CD4-positive, alpha-beta T cell treated with Interleukin-15 for 4 hours (primary cell): ENCODE measurements around the gene PPM1B.
"Not testable (repeated sequence)": the region's sequence is repeated elsewhere in the genome, so short reads cannot be mapped to it uniquely, and the experiment has no call there.

Source experiments
- DNase-seq: peaks from one replicate; pipeline ENCODE4 v3.0.0-alpha.2; 2020; ENCODE audit warnings: low spot score

PPM1B gene

GRCh38 chr2:44163777-44164176 is 4.9 kb upstream of the PPM1B start:
- no peak for DNase-seq

GRCh38 chr2:44164617-44165016 is 4.1 kb upstream of the PPM1B start:
- DNase-seq = no peak

GRCh38 chr2:44166096-44166495 is 2.6 kb upstream of the PPM1B start:
- no peak for DNase-seq

GRCh38 chr2:44167311-44167907 is 1.3 kb upstream of the PPM1B start:
- no peak for DNase-seq

- DNase-seq = peak; percentile 99
Measured at GRCh38 chr2:44167908-44168680, 581 bp upstream of the PPM1B start.

- DNase-seq = peak; percentile 53
Measured at GRCh38 chr2:44169155-44169898, 652 bp downstream of the PPM1B start.

- no peak for DNase-seq
Measured at GRCh38 chr2:44170311-44170717, 1.6 kb downstream of the PPM1B start.

GRCh38 chr2:44171018-44171417 is 2.3 kb downstream of the PPM1B start:
- no peak for DNase-seq

GRCh38 chr2:44171442-44171841 is 2.8 kb downstream of the PPM1B start:
- DNase-seq = not testable (repeated sequence)

GRCh38 chr2:44172576-44172975 is 3.9 kb downstream of the PPM1B start:
- no peak for DNase-seq

- DNase-seq = no peak
Measured at GRCh38 chr2:44178950-44179349, 10.3 kb downstream of the PPM1B start.

- no peak for DNase-seq
Measured at GRCh38 chr2:44181648-44182047, 13.0 kb downstream of the PPM1B start.

GRCh38 chr2:44184106-44184505 is 15.4 kb downstream of the PPM1B start:
- peak; percentile 34 for DNase-seq

GRCh38 chr2:44186810-44187209 is 18.1 kb downstream of the PPM1B start:
- DNase-seq = no peak

- no peak for DNase-seq
Measured at GRCh38 chr2:44187251-44187650, 18.6 kb downstream of the PPM1B start.

GRCh38 chr2:44188696-44189095 is 20.0 kb downstream of the PPM1B start:
- no peak for DNase-seq

GRCh38 chr2:44189104-44189503 is 20.4 kb downstream of the PPM1B start:
- no peak for DNase-seq

- DNase-seq = no peak
Measured at GRCh38 chr2:44190526-44190925, 21.9 kb downstream of the PPM1B start.

GRCh38 chr2:44191739-44192138 is 23.1 kb downstream of the PPM1B start:
- DNase-seq = no peak

- no peak for DNase-seq
Measured at GRCh38 chr2:44192646-44193045, 24.0 kb downstream of the PPM1B start.

GRCh38 chr2:44195714-44196113 is 27.0 kb downstream of the PPM1B start:
- no peak for DNase-seq

- no peak for DNase-seq
Measured at GRCh38 chr2:44197816-44198215, 29.1 kb downstream of the PPM1B start.

GRCh38 chr2:44200011-44200410 is 31.3 kb downstream of the PPM1B start:
- DNase-seq = no peak
